Activated CD8-positive, alpha-beta memory T cell treated with anti-CD3 and anti-CD28 coated beads for 48 hours (primary cell): ENCODE measurements around the gene TFCP2L1.

ENCODE experiments used
- DNase-seq, 3 experiments: peaks; one replicate each; pipeline ENCODE4 v3.0.0-alpha.2; 2020; ENCODE audit warnings: low read depth in 2 of 3, low spot score in 2 of 3

The TFCP2L1 gene

GRCh38 chr2:121200011-121200347 lies 85.0 kb downstream of the TFCP2L1 start:
- DNase-seq = no peak

- DNase-seq = no peak
These were observed 85.6 kb downstream of the TFCP2L1 start for GRCh38 chr2:121199281-121200010.

DNA sequence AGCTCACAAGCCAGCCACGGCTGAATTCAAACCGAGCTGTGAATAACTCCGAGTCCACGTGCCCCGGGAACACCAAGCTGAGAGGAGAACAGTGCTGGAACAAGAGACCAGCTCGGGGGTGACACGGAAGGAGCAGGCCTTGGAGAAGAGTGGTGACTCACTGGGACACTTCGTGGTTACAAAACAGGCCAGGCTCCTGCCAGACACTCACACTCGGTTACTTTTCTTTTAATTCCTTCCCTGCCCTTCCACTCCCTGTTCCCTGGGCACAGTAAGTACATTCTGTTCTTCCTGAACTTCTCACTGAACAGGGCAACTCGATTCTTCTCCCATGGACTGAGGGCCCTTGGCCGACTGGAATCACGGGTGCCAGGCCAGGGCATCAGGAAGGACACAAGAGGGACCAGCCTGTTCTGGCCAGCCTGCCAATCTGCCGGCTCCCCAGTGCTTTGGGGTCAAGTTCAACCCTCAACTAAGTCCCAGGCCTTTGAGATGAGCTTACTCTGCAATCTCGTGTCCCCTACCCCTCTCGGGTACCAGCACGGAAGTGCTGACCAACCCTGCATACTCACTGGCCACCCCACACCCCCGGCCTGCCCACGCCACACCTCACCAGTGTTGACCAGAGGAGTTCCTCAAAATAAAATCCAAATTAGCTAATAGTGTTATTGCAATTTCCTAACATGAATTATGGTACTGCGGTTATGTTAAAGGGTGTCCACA lies 87.5 kb downstream of the TFCP2L1 start:
- no peak for DNase-seq

DNA sequence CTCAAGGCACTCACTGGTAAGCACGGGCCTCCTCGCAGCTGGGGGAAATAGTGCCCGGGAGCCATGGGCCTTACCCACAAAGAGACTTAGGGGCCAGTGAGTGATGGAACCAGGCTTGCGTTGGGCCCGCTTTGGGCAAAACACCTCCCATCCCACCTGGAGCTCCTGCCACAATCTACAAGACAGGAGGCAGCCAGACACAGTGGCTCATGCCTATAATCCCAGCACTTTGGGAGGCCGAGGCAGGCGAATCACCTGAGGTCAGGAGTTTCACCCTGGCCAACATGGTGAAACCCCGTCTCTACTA lies 88.2 kb downstream of the TFCP2L1 start:
- DNase-seq = no peak

DNA sequence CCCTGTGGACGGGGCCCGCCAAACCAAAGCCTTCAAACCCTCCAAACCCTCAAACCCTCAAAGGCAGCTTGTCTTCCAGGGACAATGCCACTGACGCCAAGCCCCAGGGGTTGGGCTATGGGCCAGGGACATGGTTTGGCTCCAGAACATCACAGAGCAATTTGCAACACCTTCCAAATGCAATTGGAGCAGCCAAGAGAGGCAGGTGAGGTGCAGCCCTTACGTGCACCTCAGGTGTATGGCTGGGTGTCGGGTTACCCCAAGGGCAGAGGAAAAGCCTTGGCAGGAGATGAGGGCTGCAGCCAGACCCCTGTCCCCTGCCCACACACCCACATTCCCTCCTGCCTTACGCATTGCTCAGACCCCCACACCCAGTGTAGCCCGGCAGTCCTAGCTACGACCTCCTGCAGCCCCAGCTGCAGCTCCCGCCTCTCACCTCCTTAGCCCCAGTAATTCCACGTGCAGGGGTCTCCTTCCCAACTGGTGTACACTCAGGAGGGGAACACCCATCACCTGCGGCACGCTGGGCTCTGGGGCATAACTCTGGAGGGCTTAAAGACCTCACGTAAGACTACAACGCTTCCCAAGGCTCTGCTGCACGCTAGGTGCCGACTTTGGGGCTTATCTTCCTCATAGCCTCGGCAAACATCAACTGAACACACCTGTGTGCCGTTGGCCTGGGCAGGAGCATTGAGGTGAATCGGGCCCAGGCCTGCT lies 88.7 kb downstream of the TFCP2L1 start:
- DNase-seq = no peak

DNA sequence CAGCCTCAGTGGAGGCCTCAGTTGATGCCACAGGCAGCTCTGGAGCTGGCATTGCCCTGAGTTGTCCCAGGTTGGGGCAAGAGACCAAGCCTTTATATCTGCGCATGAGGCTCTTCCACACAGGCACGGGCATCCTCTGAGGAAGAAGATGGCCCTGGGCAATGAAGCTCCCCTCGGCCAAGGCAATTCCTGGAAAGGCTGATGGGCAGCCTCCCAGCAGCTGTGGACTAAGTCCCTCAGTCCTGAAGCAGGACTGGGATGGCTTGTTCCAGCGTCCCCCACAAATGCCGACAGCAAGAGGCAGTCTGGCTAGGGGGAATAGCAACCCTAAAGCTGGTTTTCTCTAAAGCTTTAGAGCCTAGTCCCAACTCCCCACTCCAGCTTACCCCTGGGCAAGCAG lies 90.0 kb downstream of the TFCP2L1 start:
- DNase-seq = no peak

- DNase-seq = no peak
These were observed 90.4 kb downstream of the TFCP2L1 start for GRCh38 chr2:121194626-121195025.

DNA sequence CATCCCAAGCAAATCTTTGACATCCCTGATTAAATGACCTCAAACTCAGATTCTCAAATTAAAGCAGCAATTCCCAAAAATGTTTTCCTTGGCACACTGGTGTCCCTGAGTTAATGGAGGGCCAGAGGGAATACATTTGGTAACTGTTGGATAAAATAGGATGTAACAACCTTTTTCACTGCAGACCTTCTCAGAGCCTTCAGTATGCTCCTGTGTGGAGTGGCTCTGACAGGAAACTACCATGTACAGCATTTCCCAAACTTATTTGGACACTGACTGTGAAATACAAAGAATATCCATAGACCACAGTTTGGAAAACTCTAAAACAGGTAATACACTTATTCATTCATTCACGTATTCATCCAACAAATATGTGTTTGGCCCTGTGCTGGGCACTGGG lies 91.8 kb downstream of the TFCP2L1 start:
- DNase-seq = no peak

- no peak for DNase-seq
These were observed 92.4 kb downstream of the TFCP2L1 start for GRCh38 chr2:121192576-121192975.

DNA sequence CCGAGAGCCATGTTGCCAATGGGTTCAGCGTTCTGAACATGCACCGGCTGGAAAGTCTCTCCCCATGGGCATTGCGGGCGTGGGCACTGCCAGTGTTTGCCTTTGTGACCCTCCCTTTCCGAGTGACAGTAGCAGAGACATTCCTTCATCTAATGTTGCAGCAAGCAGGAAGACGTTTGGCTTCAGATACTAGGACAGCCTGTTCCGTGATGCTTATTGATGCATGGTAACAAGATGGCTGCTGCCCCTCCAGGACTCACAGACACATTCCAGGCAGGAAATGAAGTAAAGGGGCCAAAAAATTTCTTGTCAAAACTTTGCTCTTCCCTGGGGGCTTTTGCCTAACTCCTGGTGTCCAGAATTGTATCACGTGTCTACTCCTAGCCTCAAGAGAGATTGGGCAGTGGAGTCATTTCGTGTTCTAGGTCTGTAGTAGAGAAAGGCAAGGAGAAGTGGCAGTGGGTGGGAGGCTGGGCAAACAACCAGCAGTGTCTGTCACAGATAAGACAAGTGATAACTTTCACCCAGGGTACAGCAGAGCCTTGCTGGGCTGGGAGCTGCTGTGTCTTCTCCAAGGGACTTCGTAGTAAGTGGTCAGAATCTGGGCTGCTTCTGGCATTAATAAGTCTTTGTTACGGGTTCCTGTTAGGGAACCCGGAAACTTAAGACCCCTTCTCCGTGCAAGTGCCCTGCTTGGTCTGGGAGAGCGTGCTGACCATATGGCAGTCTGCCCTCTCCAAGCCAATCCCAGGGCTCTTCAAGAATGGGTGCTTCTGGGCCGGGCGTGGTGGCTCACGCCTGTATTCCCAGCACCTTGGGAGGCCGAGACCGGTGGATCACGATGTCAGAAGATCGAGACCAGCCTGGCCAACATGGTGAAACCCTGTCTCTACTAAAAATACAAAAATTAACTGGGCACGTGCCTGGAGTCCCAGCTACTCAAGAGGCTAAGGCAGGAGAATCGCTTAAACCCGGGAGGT lies 93.5 kb downstream of the TFCP2L1 start:
- no peak for DNase-seq

- DNase-seq = no peak
These were observed 95.2 kb downstream of the TFCP2L1 start for GRCh38 chr2:121189661-121190381.

GRCh38 chr2:121189011-121189410 lies 96.0 kb downstream of the TFCP2L1 start:
- DNase-seq = no peak

DNA sequence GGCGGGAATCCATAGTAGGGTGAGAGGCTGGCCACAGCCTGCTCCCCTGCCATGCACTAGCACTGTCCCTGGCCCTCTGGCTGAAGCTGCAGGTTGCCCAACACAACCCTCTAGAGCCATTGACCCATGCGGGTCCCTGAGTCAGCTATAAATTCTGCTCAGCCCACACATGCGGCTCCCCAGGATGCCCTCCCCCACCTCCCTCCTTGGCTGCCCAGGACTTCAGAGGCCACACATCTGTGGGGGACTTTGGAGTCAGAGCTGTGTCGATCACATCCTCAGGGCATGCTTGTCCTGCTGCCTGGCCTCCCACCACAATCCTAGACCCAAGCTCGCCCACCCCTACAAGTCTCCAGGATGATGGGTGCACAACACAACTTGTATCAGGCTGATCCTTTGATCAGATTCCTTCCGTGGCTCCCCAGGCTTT lies 97.0 kb downstream of the TFCP2L1 start:
- DNase-seq = no peak

DNA sequence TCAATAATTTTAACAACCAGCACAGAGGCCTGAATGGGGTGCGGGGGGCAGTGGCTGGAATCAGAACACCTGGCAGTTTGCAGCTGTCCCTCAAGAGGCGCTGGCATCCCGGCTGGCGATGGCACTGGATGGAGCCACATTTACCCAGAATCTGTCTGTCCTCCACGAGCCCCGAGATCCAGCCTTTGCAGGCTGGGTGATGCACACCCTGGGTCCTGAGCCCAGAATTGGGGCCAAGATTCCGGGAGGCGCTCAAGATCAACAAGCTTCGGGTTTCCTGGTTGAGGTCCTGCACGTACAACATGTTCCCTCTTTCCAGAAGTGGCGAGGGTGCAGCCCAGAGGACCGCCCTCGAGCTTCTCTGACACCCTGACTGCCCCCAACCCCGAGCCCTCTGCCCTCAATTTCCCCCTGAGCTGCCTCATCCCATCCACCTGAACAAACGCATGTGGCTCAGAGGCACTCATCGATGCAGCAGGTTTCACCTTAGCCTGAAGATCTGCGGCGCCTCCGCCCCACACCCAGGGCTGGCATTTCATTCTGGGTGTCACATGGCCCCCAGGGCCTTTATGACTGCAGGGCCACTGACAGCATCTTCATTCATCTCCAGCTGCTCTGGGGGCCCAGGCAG lies 97.5 kb downstream of the TFCP2L1 start:
- no peak for DNase-seq

- no peak for DNase-seq
These were observed 98.7 kb downstream of the TFCP2L1 start for GRCh38 chr2:121186261-121186660.

GRCh38 chr2:121185571-121186074 lies 99.4 kb downstream of the TFCP2L1 start:
- DNase-seq = no peak

DNA sequence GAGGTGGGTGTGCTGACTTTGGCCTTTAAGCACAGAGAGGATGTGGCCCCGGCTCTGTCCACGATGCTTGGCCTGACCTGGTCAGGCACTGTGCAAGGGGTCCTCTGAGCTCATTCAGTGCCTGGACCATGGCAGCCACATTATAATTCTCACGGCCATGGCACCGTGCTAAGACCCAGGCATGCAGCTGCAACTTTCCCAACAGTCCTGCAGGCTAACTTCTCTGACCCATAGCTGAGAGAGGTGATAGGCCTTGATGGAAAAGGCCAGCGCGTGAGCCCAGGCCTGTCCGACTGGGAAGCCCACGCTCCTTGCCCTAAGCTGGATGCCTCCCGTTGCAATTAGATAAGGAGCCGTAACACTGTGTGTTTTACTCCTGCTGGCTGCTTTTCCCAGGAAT lies 99.9 kb downstream of the TFCP2L1 start:
- no peak for DNase-seq

- no peak for DNase-seq
These were observed 100.6 kb downstream of the TFCP2L1 start for GRCh38 chr2:121184248-121184862.

DNA sequence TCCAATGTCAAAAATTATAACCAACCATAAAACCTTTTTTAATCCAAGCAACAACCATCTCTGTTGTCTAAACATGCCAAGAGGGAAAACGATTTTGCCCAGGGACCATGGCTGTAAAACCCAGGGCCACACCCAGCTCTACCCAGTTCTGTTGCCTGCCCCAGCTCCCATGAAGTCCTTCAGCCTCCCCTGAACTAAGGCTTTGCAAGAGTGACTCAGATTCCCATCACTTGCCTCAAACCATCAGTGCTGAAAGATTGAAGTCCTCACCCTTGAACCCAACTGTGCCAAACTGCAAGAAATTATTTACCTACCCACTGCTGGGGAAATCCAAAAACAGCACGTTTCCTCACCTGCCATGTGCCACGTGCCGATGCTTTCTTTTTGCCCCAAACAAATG lies 102.5 kb downstream of the TFCP2L1 start:
- DNase-seq = no peak
